Gastroesophageal sphincter (tissue), 3 donors: ENCODE data around the gene CPN1.

Experiments used
- CTCF ChIP-seq, 4 experiments: fragments of 200-600 bp in 2 of 4; fragments of 450-650 bp in 2 of 4; sonication (generic) in 1 of 4; IDR thresholded peaks; one replicate each; pipeline ENCODE4 v1.5.1; 2017 to 2019; ENCODE audit warnings: antibody characterized with exemption in 4 of 4, mild to moderate bottlenecking in 2 of 4, moderate library complexity in 2 of 4
- EP300 ChIP-seq: sonication (generic); formaldehyde crosslinking; IDR thresholded peaks from one replicate; pipeline ENCODE4 v1.6.1; 2017; ENCODE audit warnings: antibody characterized with exemption, mild to moderate bottlenecking
- POLR2A ChIP-seq, 2 donors: fragments of 450-650 bp; IDR thresholded peaks; one replicate each; pipeline ENCODE4 v1.6.1; 2017; ENCODE audit warnings: antibody characterized with exemption in 2 of 2, mild to moderate bottlenecking in 2 of 2, moderate library complexity in 1 of 2
- POLR2AphosphoS5 ChIP-seq: sonication (generic); formaldehyde crosslinking; IDR thresholded peaks from one replicate; pipeline ENCODE4 v1.6.1; 2017; ENCODE audit warnings: antibody characterized with exemption

GRCh38 chr10:100104300-100104699 is 22.6 kb upstream of the CPN1 start:
- no peak for TF ChIP-seq EP300
- TF ChIP-seq CTCF (IDR thresholded peaks at IDR 0.05), result no peak
- no peak for TF ChIP-seq POLR2A (IDR thresholded peaks at IDR 0.05)
- no peak for TF ChIP-seq POLR2AphosphoS5
